Neural crest cell (in vitro differentiated cells): ENCODE data around the gene SIGLEC5. TPM values are rescaled to one million over a fixed set of nuclear protein-coding genes. Genes with fewer than 3 reads are reported as not detected.
"Not testable (repeated sequence)": the region's sequence is repeated elsewhere in the genome, so short reads cannot be mapped to it uniquely, and the experiment has no call there.

Experiments used
- DNase-seq: peaks from one replicate; pipeline ENCODE4 v3.0.0; 2021; ENCODE audit warnings: low read depth, mixed read lengths, low spot score
- H3K27ac Mint-ChIP-seq: one replicate; pipeline ENCODE4 v1.8.0; 2021; ENCODE audit warnings: mild to moderate bottlenecking, mixed read lengths; ENCODE audit not compliant: unreplicated experiment
- H3K27me3 Mint-ChIP-seq: 2 replicates; pipeline ENCODE4 v1.8.0; 2021; ENCODE audit warnings: low read depth, mild to moderate bottlenecking, mixed read lengths
- H3K36me3 Mint-ChIP-seq: 2 replicates; pipeline ENCODE4 v1.8.0; 2021; ENCODE audit warnings: low read depth, mild to moderate bottlenecking, mixed read lengths
- H3K4me1 Mint-ChIP-seq: 2 replicates; pipeline ENCODE4 v1.8.0; 2021; ENCODE audit warnings: mixed read lengths
- H3K4me3 Mint-ChIP-seq: one replicate; pipeline ENCODE4 v1.8.0; 2021; ENCODE audit warnings: mild to moderate bottlenecking, mixed read lengths
- H3K9me3 Mint-ChIP-seq: 2 replicates; pipeline ENCODE4 v1.8.0; 2021; ENCODE audit warnings: mixed read lengths
- CTCF ChIP-seq: fragments of 200-600 bp; sonication (generic); conservative IDR thresholded peaks from 2 replicates; pipeline ENCODE4 v1.5.0; 2021; ENCODE audit warnings: antibody characterized with exemption, mild to moderate bottlenecking
- long read RNA-seq: library from polyadenylated mRNA; unstranded; transcript quantifications from one replicate; pipeline ENCODE4 v2.0.0, GENCODE V29; 2020
- total RNA-seq: library from RNA; stranded (reverse); gene quantifications from 2 replicates; pipeline ENCODE4 v1.2.1, GENCODE V29; 2021

Gene SIGLEC5
- total RNA-seq = not detected in 2 replicates
- long read RNA-seq = 0 reads

- H3K4me3 Mint-ChIP-seq, H3K36me3 Mint-ChIP-seq, H3K9me3 Mint-ChIP-seq, H3K4me1 Mint-ChIP-seq, H3K27ac Mint-ChIP-seq, DNase-seq: not testable (repeated sequence)
- H3K27me3 Mint-ChIP-seq = peaks cover 46% of the 10 kb centered on the region
Measured at GRCh38 chr19:51630315-51630714, at the start of gene SIGLEC5. SIGLEC5 (minus strand) TSS chr19:51630401; CDS start chr19:51630335, 66 bp downstream.

- peaks cover 3% of the 10 kb centered on the region for H3K9me3 Mint-ChIP-seq
- no peak for DNase-seq
- H3K27me3 Mint-ChIP-seq = peaks cover 54% of the 10 kb centered on the region
- TF ChIP-seq CTCF = no peak
- no peaks in the 10 kb centered on the region for H3K4me1 Mint-ChIP-seq
- no peak overlapping the region for H3K27ac Mint-ChIP-seq
- H3K36me3 Mint-ChIP-seq = no peaks in the 10 kb centered on the region
- H3K4me3 Mint-ChIP-seq = no peak overlapping the region
Measured at GRCh38 chr19:51676566-51677083, 46.4 kb upstream of the SIGLEC5 start.

- H3K9me3 Mint-ChIP-seq, H3K36me3 Mint-ChIP-seq, DNase-seq, H3K4me3 Mint-ChIP-seq, H3K27ac Mint-ChIP-seq, H3K4me1 Mint-ChIP-seq: not testable (repeated sequence)
- H3K27me3 Mint-ChIP-seq = peaks cover 52% of the 10 kb centered on the region
- peak; percentile 53 for TF ChIP-seq CTCF
Measured at GRCh38 chr19:51675911-51676565, 45.8 kb upstream of the SIGLEC5 start.

- TF ChIP-seq CTCF = no peak
- no peak for DNase-seq
- Mint-ChIP-seq H3K4me3 (no peak overlapping the region), H3K9me3 (peaks cover 2% of the 10 kb centered on the region), H3K27me3 (peaks cover 64% of the 10 kb centered on the region), H3K27ac (no peak overlapping the region), H3K36me3 (no peaks in the 10 kb centered on the region), H3K4me1 (no peaks in the 10 kb centered on the region)
Measured at GRCh38 chr19:51668216-51668615, 38.0 kb upstream of the SIGLEC5 start.

- TF ChIP-seq CTCF = peak; percentile 15
- H3K4me1 Mint-ChIP-seq = no peaks in the 10 kb centered on the region
- no peak overlapping the region for H3K4me3 Mint-ChIP-seq
- no peaks in the 10 kb centered on the region for H3K36me3 Mint-ChIP-seq
- H3K27me3 Mint-ChIP-seq = peaks cover 75% of the 10 kb centered on the region
- no peak overlapping the region for H3K27ac Mint-ChIP-seq
- DNase-seq = no peak
- H3K9me3 Mint-ChIP-seq = peaks cover under 1% of the 10 kb centered on the region
Measured at GRCh38 chr19:51664997-51665396, 34.8 kb upstream of the SIGLEC5 start.

- no peak for DNase-seq
- H3K27ac Mint-ChIP-seq = no peak overlapping the region
- no peaks in the 10 kb centered on the region for H3K4me1 Mint-ChIP-seq
- no peak overlapping the region for H3K4me3 Mint-ChIP-seq
- TF ChIP-seq CTCF = no peak
- no peaks in the 10 kb centered on the region for H3K36me3 Mint-ChIP-seq
- no peaks in the 10 kb centered on the region for H3K9me3 Mint-ChIP-seq
- peaks cover 73% of the 10 kb centered on the region for H3K27me3 Mint-ChIP-seq
Measured at GRCh38 chr19:51664131-51664530, 33.9 kb upstream of the SIGLEC5 start.
